Activated naive CD4-positive, alpha-beta T cell treated with Interleukin-2 at 50 U/mL for 16 hours (primary cell): ENCODE results near the gene TIGD3.

Experiments
- DNase-seq: peaks from one replicate; pipeline ENCODE4 v3.0.0-alpha.2; 2020

The TIGD3 gene

GRCh38 chr11:65390996-65391395, 36.4 kb downstream of the TIGD3 start:
- no peak for DNase-seq

DNA sequence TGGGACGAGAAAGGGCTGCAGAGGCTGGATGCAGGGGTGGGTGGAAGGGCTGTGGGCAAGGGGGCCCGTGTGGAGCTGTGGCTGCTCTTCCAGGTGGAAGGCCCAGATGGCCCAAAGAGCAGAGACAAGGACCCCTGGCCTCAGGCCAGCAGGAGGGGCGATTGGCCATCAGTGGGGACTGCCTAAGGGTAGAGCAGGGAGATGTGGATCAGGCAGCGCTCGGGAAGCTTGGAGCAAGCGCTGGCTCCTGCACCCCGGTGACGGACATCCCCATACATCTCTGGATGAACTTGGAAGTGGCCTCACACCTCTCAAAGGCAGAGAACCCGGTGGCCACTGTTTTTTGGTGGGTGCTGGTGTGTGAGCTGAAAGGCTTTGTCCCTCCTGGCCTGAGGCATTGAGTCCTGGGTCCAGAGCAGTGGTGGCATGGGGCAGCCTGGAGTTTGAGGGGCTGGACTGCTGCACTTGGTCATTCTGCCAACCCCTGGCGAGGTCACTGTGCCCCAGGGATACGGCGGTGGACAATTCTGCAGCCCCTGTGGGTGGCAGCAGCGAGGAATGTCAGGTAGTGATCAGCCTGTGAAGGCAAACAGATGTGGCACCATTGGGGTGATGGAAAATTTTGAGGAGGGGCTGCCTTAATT, 37.8 kb downstream of the TIGD3 start:
- DNase-seq, result no peak

GRCh38 chr11:65392899-65393298, 38.3 kb downstream of the TIGD3 start:
- DNase-seq, result no peak

DNA sequence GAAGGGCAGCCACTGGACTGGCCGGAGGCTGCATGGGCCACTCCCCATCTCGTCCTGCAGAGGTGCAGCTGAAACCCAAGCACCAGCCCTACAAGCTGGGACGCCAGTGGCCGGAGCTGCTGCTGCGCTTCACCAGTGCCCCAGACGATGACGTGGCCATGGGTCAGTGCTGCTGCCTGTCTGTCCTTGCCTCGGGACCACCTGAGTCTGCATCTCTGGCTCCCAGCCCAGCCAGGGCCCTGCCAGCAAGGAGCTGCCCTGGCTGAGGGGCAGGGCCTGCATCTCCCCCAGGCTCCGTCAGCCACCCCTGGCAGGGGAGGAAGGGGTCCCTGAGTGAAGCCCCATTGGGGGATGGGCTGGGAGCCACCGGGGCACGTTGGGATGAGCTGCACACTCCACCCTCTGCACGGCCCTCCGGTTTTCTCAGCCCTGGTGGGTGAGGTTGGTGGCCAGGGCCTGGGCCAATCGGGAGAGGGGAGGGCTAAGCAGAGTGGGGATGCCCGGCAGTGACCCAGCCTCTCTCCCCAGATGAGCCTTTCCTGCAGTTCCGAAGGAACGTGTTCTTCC, 39.0 kb downstream of the TIGD3 start:
- DNase-seq, result no peak

DNA sequence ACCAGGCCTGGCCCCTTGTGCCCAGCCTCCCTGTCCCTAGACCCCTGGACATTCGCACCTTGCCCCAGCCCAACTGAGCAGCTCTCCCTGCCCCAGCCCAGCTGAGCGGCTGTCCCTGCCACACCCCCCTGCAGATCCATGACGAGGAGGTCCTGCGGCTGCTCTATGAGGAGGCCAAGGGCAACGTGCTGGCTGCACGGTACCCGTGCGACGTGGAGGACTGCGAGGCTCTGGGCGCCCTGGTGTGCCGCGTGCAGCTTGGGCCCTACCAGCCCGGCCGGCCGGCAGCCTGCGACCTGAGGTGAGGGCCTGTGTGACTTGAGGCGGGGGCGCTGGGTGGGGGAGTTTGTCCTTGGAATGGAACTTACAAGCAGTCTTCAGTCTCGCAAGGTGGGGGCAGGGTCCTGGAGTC, 39.6 kb downstream of the TIGD3 start:
- DNase-seq, result no peak

- no peak for DNase-seq
Observed at GRCh38 chr11:65395961-65396530, 41.5 kb downstream of the TIGD3 start.

GRCh38 chr11:65396769-65397745, 42.5 kb downstream of the TIGD3 start:
- no peak for DNase-seq

GRCh38 chr11:65398362-65398910, 43.9 kb downstream of the TIGD3 start:
- no peak for DNase-seq

GRCh38 chr11:65399249-65399648, 44.7 kb downstream of the TIGD3 start:
- DNase-seq, result no peak

DNA sequence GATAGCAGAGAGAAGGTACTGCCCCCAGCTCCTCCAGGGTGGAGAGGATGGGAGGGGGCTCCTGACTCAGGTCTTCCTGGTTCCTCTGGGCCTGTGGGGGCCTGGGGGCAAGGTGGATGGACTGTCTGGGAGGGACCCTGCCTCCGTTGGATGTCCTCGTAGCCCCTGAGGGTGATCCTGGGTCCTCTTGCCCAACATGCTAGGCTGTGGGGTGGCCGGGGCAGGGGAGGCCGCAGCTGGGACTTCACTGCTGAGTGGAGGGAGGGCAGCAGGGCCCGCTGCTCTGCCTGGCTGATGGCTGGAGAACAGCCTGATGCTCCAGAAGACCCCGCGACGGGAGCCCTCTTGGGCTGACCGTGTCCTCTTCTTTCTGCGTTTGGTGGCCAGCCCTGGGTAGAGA, 45.3 kb downstream of the TIGD3 start:
- DNase-seq, result no peak

- no peak for DNase-seq
Observed at GRCh38 chr11:65400307-65401072, 45.9 kb downstream of the TIGD3 start.

DNA sequence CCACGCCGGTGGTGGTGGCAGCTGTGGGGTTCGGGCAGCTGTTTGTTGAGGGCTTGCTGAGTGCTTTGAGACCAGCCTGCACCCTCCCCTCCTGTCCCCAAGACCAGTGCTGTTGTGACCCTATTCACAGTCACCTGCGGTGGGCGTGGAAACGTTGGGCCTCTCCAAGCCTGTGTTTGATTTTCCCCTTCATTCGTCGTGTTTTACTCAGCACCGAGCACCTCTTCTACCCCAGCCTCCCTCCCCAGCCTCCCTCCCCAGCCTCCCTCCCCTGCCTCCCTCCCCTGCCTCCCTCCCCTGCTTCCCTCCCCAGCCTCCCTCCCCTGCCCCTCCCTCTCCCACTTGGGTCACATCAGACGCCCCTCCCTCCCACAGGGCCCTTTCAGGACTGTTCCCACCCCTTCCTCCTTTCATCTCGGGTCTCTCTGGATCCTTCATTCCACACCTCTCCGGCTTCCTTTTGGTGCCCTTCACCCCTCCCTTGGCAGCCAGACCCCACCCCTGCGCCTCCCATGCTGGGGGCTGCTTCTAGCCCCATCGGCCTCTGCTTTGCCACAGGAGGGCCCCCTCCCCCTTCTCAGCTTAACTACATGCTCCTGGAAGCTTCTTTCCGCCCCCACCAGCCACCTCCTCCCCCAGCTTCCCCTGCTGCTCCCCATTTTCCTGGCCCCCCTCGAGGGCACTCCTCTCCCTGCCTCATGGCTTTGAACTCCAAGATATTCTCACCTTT, 46.7 kb downstream of the TIGD3 start:
- no peak for DNase-seq

- DNase-seq, result no peak
Observed at GRCh38 chr11:65401803-65402248, 47.3 kb downstream of the TIGD3 start.

DNA sequence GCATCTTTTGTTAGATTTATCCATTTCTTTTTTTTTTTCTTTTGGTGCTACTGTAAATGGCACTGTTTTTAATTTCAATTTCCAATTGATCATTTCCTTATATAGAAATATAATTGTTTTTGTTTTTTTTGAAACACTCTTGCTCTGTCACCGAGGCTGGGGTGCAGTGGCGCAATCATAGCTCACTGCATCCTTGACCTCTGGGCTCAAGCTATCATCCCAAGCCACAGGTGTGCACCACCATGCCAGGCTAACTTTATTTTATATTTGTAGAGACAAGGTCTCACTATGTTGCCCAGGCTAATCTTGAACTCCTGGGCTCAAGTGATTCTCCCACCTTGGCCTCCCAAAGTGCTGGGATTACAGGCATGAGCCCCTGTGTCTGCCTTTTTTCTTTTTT, 48.2 kb downstream of the TIGD3 start:
- DNase-seq, result no peak

DNA sequence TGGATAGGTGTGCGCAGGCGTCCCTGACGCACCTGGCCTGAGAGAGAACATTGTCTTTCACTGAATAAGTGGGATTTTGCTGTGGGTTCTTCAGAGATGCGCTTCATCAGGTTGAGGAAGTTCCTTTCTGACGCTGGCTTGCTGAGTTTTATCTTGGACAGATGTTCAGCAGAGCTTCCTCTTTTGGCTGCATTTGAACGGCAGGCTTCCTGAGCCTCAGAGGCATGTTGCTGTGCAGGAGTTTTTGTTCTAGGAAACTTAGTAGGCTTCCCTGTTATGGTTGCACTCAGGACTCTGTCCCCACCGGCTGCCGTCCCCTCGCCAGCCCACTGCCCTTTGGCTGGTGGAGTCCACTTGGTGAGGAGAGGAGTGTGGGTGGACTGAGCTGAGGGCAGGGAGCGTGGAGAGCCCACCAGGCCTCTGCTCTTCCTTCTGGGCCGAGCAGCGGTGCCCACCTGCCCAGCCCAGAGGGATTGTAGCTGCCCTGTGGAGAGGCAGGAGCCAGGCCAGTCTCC, 49.1 kb downstream of the TIGD3 start:
- no peak for DNase-seq

DNA sequence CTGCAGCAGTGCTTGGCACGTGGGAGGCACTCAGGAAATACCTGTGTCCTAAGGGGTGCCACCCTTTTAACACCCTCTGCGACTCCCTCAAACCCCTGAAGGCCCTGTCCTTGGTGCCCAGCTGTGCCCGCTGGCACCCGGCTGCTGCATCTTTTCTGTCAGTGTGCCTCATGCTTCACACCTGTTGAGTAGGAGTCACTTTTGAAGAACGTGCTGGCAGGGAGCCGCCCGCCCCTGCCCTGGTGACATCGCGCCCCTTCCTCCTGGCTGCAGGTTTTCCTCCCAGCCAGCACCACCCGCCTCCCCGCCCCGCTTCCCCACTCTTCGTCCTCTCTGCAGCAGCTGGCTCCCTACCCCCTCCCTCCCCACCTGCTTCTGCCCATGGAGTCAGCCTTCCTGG, 49.7 kb downstream of the TIGD3 start:
- DNase-seq, result no peak

DNA sequence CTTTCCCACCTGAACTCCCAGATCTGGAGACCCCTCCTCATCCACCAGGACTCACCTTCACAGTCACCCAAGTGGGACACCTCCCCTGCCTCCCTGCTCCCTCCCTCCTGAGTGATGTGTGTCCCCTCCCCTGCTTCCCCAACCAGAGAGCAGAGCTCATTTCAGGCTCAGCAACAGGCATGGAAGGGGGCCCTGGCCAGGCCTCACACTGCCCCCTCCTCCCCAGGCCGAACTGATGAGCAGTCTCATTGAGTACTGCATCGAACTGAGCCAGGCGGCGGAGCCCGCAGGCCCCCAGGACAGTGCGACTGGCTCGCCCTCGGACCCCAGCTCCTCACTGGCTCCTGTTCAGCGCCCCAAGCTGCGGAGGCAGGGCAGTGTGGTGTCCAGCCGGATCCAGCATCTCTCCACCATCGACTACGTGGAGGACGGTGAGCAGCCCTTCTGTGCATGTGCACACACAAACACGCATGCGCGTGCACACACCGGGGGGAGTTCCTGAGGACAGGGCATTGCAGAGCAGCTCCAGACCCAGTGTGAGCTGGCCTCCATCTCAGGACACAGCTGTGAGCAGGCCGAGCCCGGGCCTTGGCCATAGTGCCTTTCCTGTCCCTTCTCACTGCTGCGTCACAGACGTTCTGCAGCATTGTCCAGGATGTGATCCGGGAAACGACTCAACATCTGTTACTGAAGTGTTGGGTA, 50.2 kb downstream of the TIGD3 start:
- no peak for DNase-seq
